ENCODE data around the gene TTC22. TPM values are rescaled to one million over a fixed set of nuclear protein-coding genes. Genes with fewer than 3 reads are reported as not detected.
"Not testable (repeated sequence)": the region's sequence is repeated elsewhere in the genome, so short reads cannot be mapped to it uniquely, and the experiment has no call there.

The TTC22 gene
- polyA plus RNA-seq, 3 donors = 0.04 TPM; not detected in 2

DNA sequence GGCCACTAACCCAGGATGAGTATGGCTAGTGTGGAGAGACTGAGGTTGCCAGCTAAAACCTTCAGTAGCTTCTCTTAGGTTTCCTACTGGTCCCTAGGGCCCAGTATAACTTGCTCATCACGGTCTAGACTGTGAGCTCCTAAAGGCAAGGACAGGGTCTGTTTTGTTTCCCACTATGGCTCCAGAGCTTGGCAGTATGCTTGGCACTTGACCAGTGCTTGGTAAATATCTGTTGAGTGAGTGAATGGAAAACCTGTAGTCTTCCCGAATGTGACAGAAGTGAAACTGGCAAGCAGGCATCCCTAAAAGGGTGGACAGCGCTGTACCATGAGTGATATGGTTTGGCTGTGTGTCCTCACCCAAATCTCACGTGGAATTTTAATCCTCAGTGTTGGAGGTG is 23.7 kb downstream of the TTC22 start:
- H3K27me3 ChIP-seq (ENCODE audit: control insufficient read depth in 2 of 2, insufficient read depth in 2 of 2, low read length in 2 of 2) = no peaks in the 10 kb centered on the region
- TF ChIP-seq, protein P1, sequence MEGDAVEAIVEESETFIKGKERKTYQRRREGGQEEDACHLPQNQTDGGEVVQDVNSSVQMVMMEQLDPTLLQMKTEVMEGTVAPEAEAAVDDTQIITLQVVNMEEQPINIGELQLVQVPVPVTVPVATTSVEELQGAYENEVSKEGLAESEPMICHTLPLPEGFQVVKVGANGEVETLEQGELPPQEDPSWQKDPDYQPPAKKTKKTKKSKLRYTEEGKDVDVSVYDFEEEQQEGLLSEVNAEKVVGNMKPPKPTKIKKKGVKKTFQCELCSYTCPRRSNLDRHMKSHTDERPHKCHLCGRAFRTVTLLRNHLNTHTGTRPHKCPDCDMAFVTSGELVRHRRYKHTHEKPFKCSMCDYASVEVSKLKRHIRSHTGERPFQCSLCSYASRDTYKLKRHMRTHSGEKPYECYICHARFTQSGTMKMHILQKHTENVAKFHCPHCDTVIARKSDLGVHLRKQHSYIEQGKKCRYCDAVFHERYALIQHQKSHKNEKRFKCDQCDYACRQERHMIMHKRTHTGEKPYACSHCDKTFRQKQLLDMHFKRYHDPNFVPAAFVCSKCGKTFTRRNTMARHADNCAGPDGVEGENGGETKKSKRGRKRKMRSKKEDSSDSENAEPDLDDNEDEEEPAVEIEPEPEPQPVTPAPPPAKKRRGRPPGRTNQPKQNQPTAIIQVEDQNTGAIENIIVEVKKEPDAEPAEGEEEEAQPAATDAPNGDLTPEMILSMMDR (IDR thresholded peaks at IDR 0.05) = no peak
- H3K4me1 Mint-ChIP-seq = no peaks in the 10 kb centered on the region
- H3K9me3 Mint-ChIP-seq = peaks cover 0 to 3% (median 0%) of the 10 kb centered on the region in 7 donors
- no peaks in the 10 kb centered on the region for H3K36me3 Mint-ChIP-seq
- H3K9ac ChIP-seq (ENCODE audit: insufficient read depth, low read length, poor library complexity, severe bottlenecking) = no peak overlapping the region
- 78% methylated on average over 3 of the region's 4 CpGs for WGBS (ENCODE audit: insufficient coverage)
- H3K4me2 ChIP-seq (replicated peaks; ENCODE audit: extremely low read depth, low read length, poor library complexity, severe bottlenecking) = no peak overlapping the region
- no peaks in the 10 kb centered on the region for H3K4me1 ChIP-seq (ENCODE audit: control insufficient read depth in 1 of 2, insufficient read depth in 2 of 2, low read length in 2 of 2)
- H3K27ac ChIP-seq (ENCODE audit: low read depth in 1 of 2, low read length in 2 of 2) = no peak overlapping the region
- H4K20me1 ChIP-seq (ENCODE audit: insufficient read depth, low read length) = no peaks in the 10 kb centered on the region
- no peak overlapping the region for H2AFZ ChIP-seq (ENCODE audit: insufficient read depth, low read depth, low read length, poor library complexity, severe bottlenecking)
- intact Hi-C loops (cut with micrococcal nuclease) = no loop called here
- H3K4me3 Mint-ChIP-seq = no peak overlapping the region
- peaks cover 0 to 5% (median 2%) of the 10 kb centered on the region in 3 donors for H3K27me3 Mint-ChIP-seq (ENCODE audit: low read depth in 3 of 3)
- H3K36me3 ChIP-seq (replicated peaks in 1 of 2; ENCODE audit: control insufficient read depth in 1 of 2, insufficient read depth in 2 of 2, low read length in 2 of 2) = no peaks in the 10 kb centered on the region
- no peak overlapping the region for H3K27ac Mint-ChIP-seq
- H3K79me2 ChIP-seq (ENCODE audit: insufficient read depth, low read length) = no peaks in the 10 kb centered on the region
- no peak overlapping the region for H3K4me3 ChIP-seq (replicated peaks in 1 of 3; ENCODE audit: low read depth in 2 of 3, low read length in 3 of 3)
- H3K9me3 ChIP-seq (replicated peaks in 1 of 2; ENCODE audit: control insufficient read depth in 1 of 2, insufficient read depth in 1 of 2, low read length in 2 of 2) = no peaks in the 10 kb centered on the region
- no peak for DNase-seq

DNA sequence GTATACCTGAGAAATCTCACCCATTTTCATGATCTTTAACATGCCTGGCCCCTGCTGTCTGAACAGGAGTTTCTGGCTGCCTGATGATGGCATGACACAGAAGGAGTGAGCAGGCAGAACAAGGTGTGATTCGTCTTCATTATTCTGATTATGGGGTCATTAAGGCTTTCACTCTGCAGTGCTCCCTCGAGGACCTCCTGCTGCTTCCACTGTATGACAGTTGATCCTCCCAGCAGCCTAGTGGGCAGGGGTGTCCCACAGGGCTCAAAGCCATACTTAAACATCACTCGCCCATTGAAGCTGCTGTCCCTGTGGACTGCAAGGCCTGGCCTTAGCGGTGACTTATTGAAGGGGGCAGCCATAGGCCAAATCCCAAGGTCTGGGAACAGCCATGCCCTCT is 24.1 kb downstream of the TTC22 start:
- Mint-ChIP-seq H3K27ac (no peak overlapping the region), H3K4me1 (no peaks in the 10 kb centered on the region), H3K4me3 (no peak overlapping the region), H3K27me3 (ENCODE audit: low read depth in 3 of 3) (peaks cover 0 to 2% (median 2%) of the 10 kb centered on the region in 3 donors), H3K36me3 (no peaks in the 10 kb centered on the region), H3K9me3 (peaks cover 0 to 3% (median 0%) of the 10 kb centered on the region in 7 donors)
- no peak overlapping the region for H3K27ac ChIP-seq (ENCODE audit: low read depth in 1 of 2, low read length in 2 of 2)
- no peaks in the 10 kb centered on the region for H3K79me2 ChIP-seq (ENCODE audit: insufficient read depth, low read length)
- TF ChIP-seq, protein P1 (IDR thresholded peaks at IDR 0.05) = no peak
- intact Hi-C loops (cut with micrococcal nuclease) = no loop called here
- no peak for DNase-seq
- no peak overlapping the region for H3K4me2 ChIP-seq (replicated peaks; ENCODE audit: extremely low read depth, low read length, poor library complexity, severe bottlenecking)
- H3K9ac ChIP-seq (ENCODE audit: insufficient read depth, low read length, poor library complexity, severe bottlenecking) = no peak overlapping the region
- 92% methylated on average over 4 of the region's 4 CpGs for WGBS (ENCODE audit: insufficient coverage)
- no peak overlapping the region for H2AFZ ChIP-seq (ENCODE audit: insufficient read depth, low read depth, low read length, poor library complexity, severe bottlenecking)
- no peak overlapping the region for H3K4me3 ChIP-seq (replicated peaks in 1 of 3; ENCODE audit: low read depth in 2 of 3, low read length in 3 of 3)
- no peaks in the 10 kb centered on the region for H4K20me1 ChIP-seq (ENCODE audit: insufficient read depth, low read length)
- no peaks in the 10 kb centered on the region for H3K4me1 ChIP-seq (ENCODE audit: control insufficient read depth in 1 of 2, insufficient read depth in 2 of 2, low read length in 2 of 2)
- H3K9me3 ChIP-seq (replicated peaks in 1 of 2; ENCODE audit: control insufficient read depth in 1 of 2, insufficient read depth in 1 of 2, low read length in 2 of 2) = no peaks in the 10 kb centered on the region
- no peaks in the 10 kb centered on the region for H3K36me3 ChIP-seq (replicated peaks in 1 of 2; ENCODE audit: control insufficient read depth in 1 of 2, insufficient read depth in 2 of 2, low read length in 2 of 2)
- no peaks in the 10 kb centered on the region for H3K27me3 ChIP-seq (ENCODE audit: control insufficient read depth in 2 of 2, insufficient read depth in 2 of 2, low read length in 2 of 2)

DNA sequence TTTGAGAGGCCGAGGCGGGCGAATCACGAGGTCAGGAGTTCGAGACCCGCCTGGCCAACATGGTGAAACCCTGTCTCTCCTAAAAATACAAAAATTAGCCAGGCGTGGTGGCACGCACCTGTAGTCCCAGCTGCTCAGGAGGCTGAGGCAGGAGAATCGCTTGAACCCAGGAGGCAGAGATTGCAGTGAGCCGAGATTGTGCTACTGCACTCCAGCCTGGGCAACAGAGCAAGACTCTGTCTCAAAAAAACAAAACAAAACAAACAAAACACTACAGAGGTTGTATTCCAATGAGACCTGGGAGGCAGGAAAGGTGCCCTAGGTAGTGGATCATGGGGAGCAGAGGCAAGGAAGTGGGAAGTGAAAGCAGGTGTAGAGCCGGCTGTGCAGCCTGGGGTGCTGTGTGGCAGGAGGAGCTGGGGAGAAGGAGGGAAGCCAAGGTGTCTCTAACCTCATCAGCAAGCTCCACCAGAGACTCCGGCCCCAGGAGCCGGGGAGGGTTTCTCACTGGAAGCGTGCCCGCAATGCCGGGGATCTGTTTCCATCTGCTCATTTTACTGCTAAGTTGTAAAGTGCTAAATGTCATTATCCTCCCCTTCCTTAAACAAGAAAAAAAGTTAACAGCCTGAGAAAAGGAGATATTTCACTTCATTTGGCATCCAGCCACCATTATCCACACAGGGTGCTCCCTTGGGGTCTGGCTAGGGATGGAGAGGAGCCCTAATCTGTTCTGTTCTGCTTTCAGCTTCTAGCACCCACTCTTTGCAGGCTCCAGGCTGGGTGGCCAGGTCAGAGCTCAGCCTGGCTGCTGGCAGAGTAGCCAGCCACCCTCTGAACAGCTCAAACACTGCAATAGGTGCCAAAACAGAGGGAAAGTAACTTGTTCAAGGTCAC is 25.0 kb downstream of the TTC22 start:
- H3K4me3 ChIP-seq (replicated peaks in 1 of 3; ENCODE audit: low read depth in 2 of 3, low read length in 3 of 3); H3K27ac ChIP-seq (ENCODE audit: low read depth in 1 of 2, low read length in 2 of 2); H3K36me3 ChIP-seq (replicated peaks in 1 of 2; ENCODE audit: control insufficient read depth in 1 of 2, insufficient read depth in 2 of 2, low read length in 2 of 2); H3K9me3 ChIP-seq (replicated peaks in 1 of 2; ENCODE audit: control insufficient read depth in 1 of 2, insufficient read depth in 1 of 2, low read length in 2 of 2); H3K36me3 Mint-ChIP-seq; H2AFZ ChIP-seq (ENCODE audit: insufficient read depth, low read depth, low read length, poor library complexity, severe bottlenecking); intact Hi-C loops (cut with micrococcal nuclease); H3K27me3 ChIP-seq (ENCODE audit: control insufficient read depth in 2 of 2, insufficient read depth in 2 of 2, low read length in 2 of 2); H3K4me2 ChIP-seq (replicated peaks; ENCODE audit: extremely low read depth, low read length, poor library complexity, severe bottlenecking); H3K4me1 Mint-ChIP-seq; H3K27me3 Mint-ChIP-seq (ENCODE audit: low read depth in 3 of 3); DNase-seq; H3K27ac Mint-ChIP-seq; H3K9ac ChIP-seq (ENCODE audit: insufficient read depth, low read length, poor library complexity, severe bottlenecking); H4K20me1 ChIP-seq (ENCODE audit: insufficient read depth, low read length); H3K4me1 ChIP-seq (ENCODE audit: control insufficient read depth in 1 of 2, insufficient read depth in 2 of 2, low read length in 2 of 2); H3K79me2 ChIP-seq (ENCODE audit: insufficient read depth, low read length); H3K9me3 Mint-ChIP-seq: not testable (repeated sequence)
- peak overlapping the region in 1 of 2 donors; percentile 27 for H3K4me3 Mint-ChIP-seq
- WGBS (ENCODE audit: insufficient coverage) = 81% methylated on average over 3 of the region's 16 CpGs
